ENCODE data around the gene PLSCR1.

DNA sequence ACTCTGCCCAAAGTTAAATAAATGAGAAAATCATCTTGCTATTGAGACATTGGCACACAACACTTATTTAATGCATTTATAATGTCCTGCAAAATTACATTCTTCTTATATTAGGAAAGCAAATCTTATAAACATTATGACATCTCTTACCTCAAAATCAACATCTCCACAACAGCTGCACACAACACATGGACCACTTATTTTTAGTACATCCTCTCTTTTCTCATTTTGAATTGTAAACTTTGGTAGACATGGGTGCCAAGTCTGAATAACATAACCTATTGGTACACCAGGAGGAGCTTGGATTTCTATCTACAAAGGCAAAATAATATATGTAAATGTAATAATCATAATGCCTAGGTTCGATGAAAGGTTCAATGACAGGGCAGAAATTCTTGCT is 23.0 kb downstream of the PLSCR1 start:
- TF ChIP-seq POLR2A (IDR thresholded peaks at IDR 0.05) (no peak), CTCF (IDR thresholded peaks at IDR 0.05 in 8 of 11, conservative IDR thresholded peaks at IDR 0.05 in 3 of 11) (no peak), POLR2AphosphoS5 (IDR thresholded peaks at IDR 0.05) (no peak)
